Esophagus muscularis mucosa (tissue), 4 donors: ENCODE data around the gene TENM4. TPM values are rescaled to one million over a fixed set of nuclear protein-coding genes. Genes with fewer than 3 reads are reported as not detected.

Experiments
- DNase-seq: peaks from one replicate; pipeline ENCODE4 v3.0.0-alpha.2; 2017; ENCODE audit errors: extremely low spot score
- H3K27ac ChIP-seq, 4 donors: fragments of 200-600 bp; sonication (generic); replicated peaks in 1 of 4; 1 replicate in 3 of 4; 2 replicates in 1 of 4; pipeline ENCODE4 v1.5.1; 2016 to 2019; ENCODE audit warnings: mild to moderate bottlenecking in 1 of 4
- H3K27me3 ChIP-seq, 4 donors: fragments of 200-600 bp; sonication (generic); one replicate each; pipeline versions ENCODE4 v1.5.1 to v1.6.0; 2016 to 2019
- H3K36me3 ChIP-seq, 4 donors: fragments of 200-600 bp; sonication (generic); one replicate each; pipeline ENCODE4 v1.5.1; 2016 to 2019
- H3K4me1 ChIP-seq, 4 donors: fragments of 200-600 bp; sonication (generic); one replicate each; pipeline ENCODE4 v1.5.1; 2016 to 2019
- H3K4me3 ChIP-seq, 4 donors: fragments of 200-600 bp; sonication (generic); 1 replicate in 2 of 4; 2 replicates in 2 of 4; pipeline ENCODE4 v1.5.1; 2016 to 2019; ENCODE audit warnings: mild to moderate bottlenecking in 4 of 4, moderate library complexity in 1 of 4
- H3K9me3 ChIP-seq, 4 donors: fragments of 200-600 bp; sonication (generic); 1 replicate in 3 of 4; 2 replicates in 1 of 4; pipeline ENCODE4 v1.5.1; 2016 to 2019
- CTCF ChIP-seq, 3 experiments: fragments of 200-600 bp in 2 of 3; fragments of 450-650 bp in 1 of 3; sonication (generic) in 2 of 3; IDR thresholded peaks; one replicate each; pipeline ENCODE4 v1.5.1; 2017 to 2019; ENCODE audit warnings: antibody characterized with exemption in 3 of 3, mild to moderate bottlenecking in 2 of 3, moderate library complexity in 1 of 3
- EP300 ChIP-seq: sonication (generic); formaldehyde crosslinking; IDR thresholded peaks from one replicate; pipeline ENCODE4 v1.6.1; 2017; ENCODE audit warnings: antibody characterized with exemption
- POLR2A ChIP-seq: fragments of 450-650 bp; IDR thresholded peaks from one replicate; pipeline ENCODE4 v1.6.1; 2017; ENCODE audit warnings: antibody characterized with exemption, moderate library complexity, mild to moderate bottlenecking, low read depth
- POLR2AphosphoS5 ChIP-seq, 2 donors: sonication (generic); formaldehyde crosslinking; IDR thresholded peaks; one replicate each; pipeline ENCODE4 v1.6.1; 2017; ENCODE audit warnings: antibody characterized with exemption in 2 of 2
- WGBS: methylation state at CpG from one replicate; pipeline ENCODE4 v1.1.5; 2018; 5-methylcytosine and 5-hydroxymethylcytosine counted together
- intact Hi-C: fragments of 100-400 bp; cut with DNase I; formaldehyde crosslinking; loops from one replicate; pipeline ENCODE4 v1.15.1; 2023
- total RNA-seq, 4 donors: library from RNA; depleted of rRNA; stranded (reverse); fragments of >200 nt; gene quantifications; one replicate each; pipeline versions ENCODE4 v1.1.0 to v1.2.1, GENCODE V29; 2016

The TENM4 gene
- total RNA-seq, 4 donors from 2014 or later: 4.1 to 9.6 (median 8.0) TPM

GRCh38 chr11:78815831-78816230, 625.0 kb downstream of the TENM4 start:
- H3K27ac ChIP-seq: no peak overlapping the region
- 84% methylated on average over 6 of the region's 6 CpGs for WGBS
- H3K36me3 ChIP-seq: no peaks in the 10 kb centered on the region
- H3K27me3 ChIP-seq: no peaks in the 10 kb centered on the region
- TF ChIP-seq POLR2AphosphoS5 (IDR thresholded peaks at IDR 0.05): no peak
- TF ChIP-seq EP300: no peak
- no peak for TF ChIP-seq POLR2A
- TF ChIP-seq CTCF (IDR thresholded peaks at IDR 0.05): no peak
- DNase-seq: no peak
- H3K4me1 ChIP-seq: peaks cover 2 to 45% (median 36%) of the 10 kb centered on the region in 4 donors
- intact Hi-C loops: no loop called here
- H3K9me3 ChIP-seq: no peaks in the 10 kb centered on the region
- H3K4me3 ChIP-seq: no peak overlapping the region

- Histone ChIP-seq H3K9me3 (no peaks in the 10 kb centered on the region), H3K4me1 (peaks cover 17 to 75% (median 67%) of the 10 kb centered on the region in 4 donors), H3K27me3 (no peaks in the 10 kb centered on the region), H3K36me3 (no peaks in the 10 kb centered on the region), H3K27ac (peak overlapping the region; percentile 60 to 86 (median 80)), H3K4me3 (no peak overlapping the region)
- TF ChIP-seq EP300 (no peak), CTCF (IDR thresholded peaks at IDR 0.05) (peak in 2 of 3 experiments; percentile 7 to 26), POLR2A (no peak), POLR2AphosphoS5 (IDR thresholded peaks at IDR 0.05) (no peak)
- no peak for DNase-seq
- WGBS: 69% methylated on average over 6 of the region's 6 CpGs
- intact Hi-C loops: no loop called here
Observed at GRCh38 chr11:78812513-78813293, 628.1 kb downstream of the TENM4 start.

- H3K4me3 ChIP-seq: no peak overlapping the region
Observed at GRCh38 chr11:78810559-78811009, 630.2 kb downstream of the TENM4 start.

GRCh38 chr11:78809931-78810541, 630.8 kb downstream of the TENM4 start:
- DNase-seq: no peak
- TF ChIP-seq POLR2AphosphoS5 (IDR thresholded peaks at IDR 0.05): no peak
- no peak for TF ChIP-seq POLR2A
- no peak for TF ChIP-seq EP300
- no peak for TF ChIP-seq CTCF (IDR thresholded peaks at IDR 0.05)
- peaks cover 17 to 81% (median 72%) of the 10 kb centered on the region in 4 donors for H3K4me1 ChIP-seq
- no peaks in the 10 kb centered on the region for H3K27me3 ChIP-seq
- 38% methylated on average over 7 of the region's 7 CpGs for WGBS
- peak overlapping the region; percentile 76 to 86 (median 80) for H3K27ac ChIP-seq
- intact Hi-C loops: no loop called here
- no peaks in the 10 kb centered on the region for H3K9me3 ChIP-seq
- no peak overlapping the region for H3K4me3 ChIP-seq
- H3K36me3 ChIP-seq: no peaks in the 10 kb centered on the region

More at GRCh38 chr11:78810559-78811009, 630.2 kb downstream of the TENM4 start:
- peak overlapping the region; percentile 76 to 86 (median 80) for H3K27ac ChIP-seq
- intact Hi-C loops: no loop called here
- no peaks in the 10 kb centered on the region for H3K36me3 ChIP-seq
- no peaks in the 10 kb centered on the region for H3K9me3 ChIP-seq
- no peaks in the 10 kb centered on the region for H3K27me3 ChIP-seq
- no peak for TF ChIP-seq CTCF (IDR thresholded peaks at IDR 0.05)
- no peak for TF ChIP-seq POLR2A
- TF ChIP-seq POLR2AphosphoS5 (IDR thresholded peaks at IDR 0.05): no peak
- 30% methylated on average over 7 of the region's 7 CpGs for WGBS
- DNase-seq: no peak
- H3K4me1 ChIP-seq: peaks cover 17 to 83% (median 72%) of the 10 kb centered on the region in 4 donors
